Fibroblast of villous mesenchyme (primary cell): Measurements from ENCODE around the gene LDLRAP1. TPM values are rescaled to one million over a fixed set of nuclear protein-coding genes. Genes with fewer than 3 reads are reported as not detected.
A peak's percentile ranks its signal among the peaks of the same experiment; 100 is the strongest.

ENCODE experiments used
- DNase-seq: peaks from one replicate; pipeline ENCODE4 v3.0.0-alpha.2; 2010; ENCODE audit warnings: low read depth
- H3K4me3 ChIP-seq: 2 replicates; pipeline ENCODE4 v1.5.1; 2011; ENCODE audit warnings: low read depth, mild to moderate bottlenecking, low read length
- total RNA-seq: library from RNA; depleted of rRNA; stranded (reverse); fragments of >200 nt; gene quantifications from 2 replicates; pipeline ENCODE4 v1.2.3, GENCODE V29; 2012
- TF ChIP-seq, protein P1 (sequence below): IDR thresholded peaks from 2 replicates; pipeline ENCODE4 v1.5.1; 2012; ENCODE audit warnings: low read depth, mild to moderate bottlenecking, low read length; ENCODE audit not compliant: insufficient read depth

Gene LDLRAP1
- total RNA-seq, 1 donor: 24.6 TPM

GRCh38 chr1:25544243-25544764 is 898 bp downstream of the LDLRAP1 start:
- TF ChIP-seq, protein P1, sequence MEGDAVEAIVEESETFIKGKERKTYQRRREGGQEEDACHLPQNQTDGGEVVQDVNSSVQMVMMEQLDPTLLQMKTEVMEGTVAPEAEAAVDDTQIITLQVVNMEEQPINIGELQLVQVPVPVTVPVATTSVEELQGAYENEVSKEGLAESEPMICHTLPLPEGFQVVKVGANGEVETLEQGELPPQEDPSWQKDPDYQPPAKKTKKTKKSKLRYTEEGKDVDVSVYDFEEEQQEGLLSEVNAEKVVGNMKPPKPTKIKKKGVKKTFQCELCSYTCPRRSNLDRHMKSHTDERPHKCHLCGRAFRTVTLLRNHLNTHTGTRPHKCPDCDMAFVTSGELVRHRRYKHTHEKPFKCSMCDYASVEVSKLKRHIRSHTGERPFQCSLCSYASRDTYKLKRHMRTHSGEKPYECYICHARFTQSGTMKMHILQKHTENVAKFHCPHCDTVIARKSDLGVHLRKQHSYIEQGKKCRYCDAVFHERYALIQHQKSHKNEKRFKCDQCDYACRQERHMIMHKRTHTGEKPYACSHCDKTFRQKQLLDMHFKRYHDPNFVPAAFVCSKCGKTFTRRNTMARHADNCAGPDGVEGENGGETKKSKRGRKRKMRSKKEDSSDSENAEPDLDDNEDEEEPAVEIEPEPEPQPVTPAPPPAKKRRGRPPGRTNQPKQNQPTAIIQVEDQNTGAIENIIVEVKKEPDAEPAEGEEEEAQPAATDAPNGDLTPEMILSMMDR: no peak
- DNase-seq: no peak
- peak overlapping the region; percentile 81 for H3K4me3 ChIP-seq

DNA sequence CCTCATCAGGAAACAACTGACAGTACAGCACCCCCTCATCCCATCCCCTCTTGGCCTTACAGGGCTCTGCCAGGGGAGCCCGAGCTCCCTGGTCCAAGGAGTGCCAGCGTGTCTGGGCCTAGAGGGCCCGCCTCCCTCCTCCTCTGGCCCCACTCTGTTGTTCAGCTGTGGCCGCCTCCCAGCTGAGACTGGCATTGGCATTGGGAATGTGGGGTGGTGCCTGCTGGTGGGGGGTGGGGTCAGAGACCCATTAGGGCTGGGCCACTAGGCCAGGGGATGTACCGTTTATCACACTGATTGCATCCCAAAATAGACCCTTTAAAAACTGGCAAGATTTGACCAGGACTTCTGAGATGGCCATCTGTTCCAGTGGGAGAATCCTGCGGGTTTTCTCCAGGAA is 1.4 kb downstream of the LDLRAP1 start:
- peak overlapping the region; percentile 81 for H3K4me3 ChIP-seq
- no peak for DNase-seq
- TF ChIP-seq, protein P1: no peak

DNA sequence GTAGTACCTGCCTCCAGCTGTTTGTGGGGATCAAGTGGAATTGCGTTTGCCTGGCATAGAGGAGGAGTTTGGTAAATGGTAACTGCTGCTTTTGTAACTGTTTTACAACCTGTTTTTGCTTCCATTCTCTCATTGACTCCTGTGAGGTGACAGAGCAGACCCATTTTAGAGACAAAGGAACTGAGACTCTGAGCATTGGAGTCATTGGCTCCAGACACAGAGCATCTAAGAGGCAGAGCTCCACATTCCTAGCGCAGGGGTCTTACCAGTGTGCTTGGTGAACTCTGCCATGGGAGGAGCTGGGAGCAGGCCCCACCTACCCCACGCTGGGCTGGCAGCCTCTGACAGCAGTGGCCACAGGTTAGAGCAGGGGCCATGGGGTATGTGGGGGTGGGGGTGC is 2.4 kb downstream of the LDLRAP1 start:
- DNase-seq: no peak
- no peak overlapping the region for H3K4me3 ChIP-seq
- TF ChIP-seq, protein P1: no peak

DNA sequence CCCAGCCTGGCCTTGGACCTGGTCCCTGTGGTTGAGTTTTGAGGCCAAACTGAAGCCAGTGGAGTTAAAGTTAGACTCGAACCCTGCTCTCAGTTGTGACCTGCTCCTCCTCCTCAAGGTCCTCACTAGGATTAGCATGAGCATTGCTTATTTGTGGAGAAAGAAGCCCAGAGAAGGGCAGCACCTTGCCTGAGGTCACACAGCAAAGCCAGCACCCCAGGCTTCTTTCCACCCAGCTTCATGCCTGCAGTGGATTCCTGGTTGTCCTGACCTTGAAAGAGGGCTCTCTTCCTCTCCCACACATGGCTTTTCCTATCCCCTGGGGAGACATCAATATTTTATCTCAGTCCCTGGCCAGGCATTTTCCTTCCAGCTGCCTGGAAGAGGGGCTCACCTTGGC is 2.8 kb downstream of the LDLRAP1 start:
- TF ChIP-seq, protein P1: no peak
- no peak overlapping the region for H3K4me3 ChIP-seq
- DNase-seq: no peak

- H3K4me3 ChIP-seq: no peak overlapping the region
- TF ChIP-seq, protein P1: no peak
- DNase-seq: no peak
These were observed 5.2 kb downstream of the LDLRAP1 start for GRCh38 chr1:25548601-25549000.

GRCh38 chr1:25549273-25550154 is 6.1 kb downstream of the LDLRAP1 start:
- H3K4me3 ChIP-seq: no peak overlapping the region
- TF ChIP-seq, protein P1: no peak
- peak; percentile 75 for DNase-seq
